A204.1 (cell line): ENCODE results near the gene ATP6V0C.
"Not testable (repeated sequence)": the region's sequence is repeated elsewhere in the genome, so short reads cannot be mapped to it uniquely, and the experiment has no call there.

ENCODE experiments used
- FAIRE-seq: peaks from 2 replicates; lab custom pipeline; 2012; peaks lifted over from hg19 to GRCh38; lab: Jason Lieb, UNC

Gene ATP6V0C

DNA sequence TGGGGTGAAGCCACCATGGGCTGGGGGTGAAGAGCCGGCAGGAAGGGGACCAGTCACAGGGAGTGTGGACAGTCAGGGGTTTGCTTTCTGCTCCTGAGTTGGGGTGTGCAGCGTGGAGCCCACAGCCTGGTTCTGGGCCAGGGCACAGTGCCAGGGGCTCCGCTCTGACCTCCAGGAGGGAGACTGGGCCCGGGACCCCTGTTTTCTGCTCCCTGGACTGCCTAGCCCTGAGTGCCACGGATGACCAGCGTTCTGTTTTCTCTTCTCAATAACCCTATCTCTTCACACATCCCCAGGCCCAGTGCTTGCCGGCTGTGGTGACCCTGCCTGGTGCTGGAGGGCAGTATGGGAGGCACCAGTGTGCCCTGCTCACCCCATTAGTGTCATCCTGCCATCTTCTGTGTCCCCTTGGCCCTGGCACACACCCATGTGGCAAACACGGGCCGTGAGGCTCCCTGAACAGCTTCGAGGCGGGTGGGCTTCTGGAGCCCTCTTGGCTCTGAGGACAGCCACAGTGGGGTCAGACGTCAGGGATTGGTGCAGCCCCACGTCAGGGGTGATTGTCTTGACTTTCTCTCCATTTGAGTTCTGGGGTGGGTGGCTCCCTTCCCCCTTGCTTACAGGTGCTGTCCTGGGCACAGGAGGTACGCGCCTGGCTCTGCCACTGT, 16.3 kb downstream of the ATP6V0C start:
- no peak for FAIRE-seq

- no peak for FAIRE-seq
These were observed 17.0 kb downstream of the ATP6V0C start for GRCh38 chr16:2530629-2531318.

GRCh38 chr16:2531371-2531695, 17.6 kb downstream of the ATP6V0C start, which contains the start of gene CEMP1:
TSS of gene CEMP1 (minus strand) at chr16:2531408. CDS start at chr16:2531073, 335 bp downstream.
- FAIRE-seq, result no peak

DNA sequence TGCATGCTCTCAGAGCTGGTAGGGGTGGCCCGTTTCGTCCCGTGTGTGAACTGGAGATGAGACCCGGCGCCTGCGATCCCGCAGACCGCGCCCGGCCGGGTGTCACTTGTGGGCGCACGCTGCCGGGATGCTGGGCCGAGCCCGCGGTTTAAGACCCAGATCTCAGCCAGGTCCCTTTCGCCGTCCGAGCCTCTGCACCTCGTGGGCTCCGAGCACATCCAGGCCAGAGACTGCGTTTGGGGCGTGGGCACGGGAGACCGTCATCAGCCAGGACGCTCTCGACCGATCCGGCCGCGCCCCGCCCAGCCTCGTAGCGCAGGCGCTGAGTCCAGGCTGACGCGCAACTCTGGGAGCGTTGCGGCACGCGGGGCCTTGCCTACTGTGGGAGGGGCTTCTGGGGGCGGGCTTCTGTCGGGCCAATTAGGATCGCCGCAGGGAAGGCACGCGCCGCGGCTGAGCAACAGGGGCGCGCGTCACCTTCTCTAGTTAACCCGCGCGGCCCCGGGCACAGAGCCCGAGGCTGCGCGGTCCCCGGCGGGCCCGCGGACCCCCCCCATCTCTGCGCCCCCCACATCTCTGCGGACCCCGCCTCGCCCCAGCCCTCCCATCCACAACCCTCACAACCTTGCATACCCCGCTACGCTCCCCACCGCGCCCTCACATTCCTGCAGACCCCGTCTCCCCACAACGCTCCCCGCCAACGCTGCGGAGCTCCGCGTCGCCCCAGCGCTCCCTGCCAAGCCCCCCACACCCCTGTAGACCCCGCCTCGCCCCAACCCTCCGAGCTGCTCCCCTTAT, 18.1 kb downstream of the ATP6V0C start:
- peak; percentile 90 for FAIRE-seq

GRCh38 chr16:2532494-2533141, 18.9 kb downstream of the ATP6V0C start:
- no peak for FAIRE-seq

DNA sequence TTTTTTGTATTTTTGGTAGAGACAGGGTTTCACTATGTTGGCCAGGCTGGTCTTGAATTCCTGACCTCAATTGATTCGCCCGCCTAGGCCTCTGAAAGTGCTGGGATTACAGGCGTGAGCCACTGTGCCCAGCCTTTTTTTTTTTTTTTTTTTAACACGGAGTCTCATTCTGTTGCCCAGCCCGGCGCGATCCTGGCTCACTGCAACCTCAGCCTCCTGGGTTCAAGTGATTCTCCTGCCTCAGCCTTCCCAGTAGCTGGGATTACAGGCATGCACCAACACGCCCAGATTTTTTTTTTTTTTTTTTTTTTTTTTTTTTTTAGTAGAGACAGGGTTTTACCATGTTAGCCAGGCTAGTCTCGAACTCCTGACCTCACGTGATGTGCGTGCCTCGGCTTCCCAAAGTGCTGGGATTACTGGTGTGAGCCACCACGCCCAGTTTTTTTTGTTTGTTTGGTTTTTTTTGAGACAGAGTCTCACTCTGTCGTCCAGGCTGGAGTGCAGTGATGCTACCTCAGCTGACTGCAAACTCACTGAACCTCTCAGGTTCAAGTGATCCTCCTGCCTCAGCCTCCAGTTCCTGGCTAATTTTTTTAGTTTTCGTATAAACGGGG, 19.5 kb downstream of the ATP6V0C start:
- FAIRE-seq, result not testable (repeated sequence)

GRCh38 chr16:2533912-2534311, 20.2 kb downstream of the ATP6V0C start:
- FAIRE-seq, result no peak

DNA sequence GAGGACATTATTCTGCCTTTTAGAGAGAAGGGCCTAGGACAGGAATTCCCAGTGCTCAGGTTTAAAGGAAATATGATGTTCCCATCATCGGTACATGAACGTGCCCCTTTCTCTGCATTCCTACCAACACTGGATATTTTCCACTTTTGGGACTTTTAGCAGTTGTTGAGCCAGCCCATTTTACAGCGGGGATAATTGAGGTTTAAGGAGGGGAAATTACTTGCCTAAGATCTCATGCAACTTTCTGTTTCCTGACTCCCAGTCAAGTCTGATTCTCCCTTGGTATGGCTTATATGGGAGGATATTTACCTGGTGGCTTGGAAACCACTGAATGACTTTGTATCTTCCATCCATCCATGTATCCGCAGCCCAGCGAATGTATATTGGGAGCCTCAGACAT, 20.6 kb downstream of the ATP6V0C start:
- not testable (repeated sequence) for FAIRE-seq

DNA sequence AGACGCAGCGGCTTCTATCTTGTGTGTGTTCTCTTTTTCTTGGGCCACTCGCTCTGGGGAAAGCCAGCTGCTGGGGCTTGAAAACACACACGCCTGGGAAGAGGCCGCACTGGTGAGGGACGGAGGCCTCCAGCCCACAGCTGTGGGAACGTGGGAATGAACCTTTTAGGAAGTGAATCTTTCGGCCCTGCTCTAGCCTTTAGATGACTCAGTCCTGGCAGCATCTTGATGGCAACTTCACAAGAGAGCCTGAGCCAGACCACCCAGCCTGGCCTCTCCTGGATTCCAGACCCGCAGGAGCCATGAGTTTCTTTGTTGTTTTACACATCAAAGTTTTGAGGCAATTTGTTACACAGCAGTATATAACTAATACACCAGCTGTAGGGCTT, 21.9 kb downstream of the ATP6V0C start:
- FAIRE-seq, result no peak

DNA sequence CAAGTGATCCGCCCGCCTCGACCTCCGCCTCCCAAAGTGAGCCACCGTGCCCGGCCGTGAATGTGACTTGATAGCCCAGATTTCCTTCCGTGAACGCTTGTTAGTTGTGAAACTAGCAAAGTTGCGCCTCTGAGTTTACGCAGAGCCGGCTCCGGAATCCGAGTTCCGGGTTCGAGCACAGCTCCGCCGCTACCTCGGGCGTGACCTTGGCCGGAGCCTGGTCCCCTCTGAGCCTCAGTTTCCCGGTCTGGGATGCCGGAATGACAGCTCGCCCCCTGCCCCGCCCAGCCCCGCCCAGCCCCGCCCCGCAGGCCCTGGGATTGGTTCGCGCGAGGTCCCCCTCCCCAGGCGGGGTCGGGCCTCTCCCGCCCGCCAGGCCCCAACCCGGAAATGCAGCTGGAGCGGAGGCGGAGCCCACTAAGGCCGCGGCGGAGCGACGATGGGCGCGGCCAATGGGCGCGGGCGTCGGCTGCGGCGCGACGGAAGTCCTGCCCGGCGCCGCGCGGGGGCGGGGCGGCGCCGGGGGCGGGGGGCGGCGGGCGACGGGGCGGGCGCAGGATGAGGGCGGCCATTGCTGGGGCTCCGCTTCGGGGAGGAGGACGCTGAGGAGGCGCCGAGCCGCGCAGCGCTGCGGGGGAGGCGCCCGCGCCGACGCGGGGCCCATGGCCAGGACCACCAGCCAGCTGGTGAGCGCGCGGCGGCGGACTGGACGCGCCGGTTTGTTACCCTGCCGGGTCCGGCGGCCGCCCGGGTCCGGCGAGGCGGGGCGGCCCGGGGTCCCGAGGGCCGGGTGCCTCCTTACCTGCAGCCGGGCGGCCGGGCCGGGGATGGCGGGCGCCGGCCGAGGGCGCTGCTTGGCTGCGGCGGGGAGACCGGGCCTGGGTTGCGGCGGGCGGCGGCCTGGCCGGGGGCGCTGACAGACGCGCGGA, 24.0 kb downstream of the ATP6V0C start, which contains the start of gene PDPK1:
TSS of gene PDPK1 (plus strand) at position 571 of the 929 bp plus-strand sequence. CDS start at position 663, 92 bp downstream.
- no peak for FAIRE-seq

- FAIRE-seq, result not testable (repeated sequence)
These were observed 25.6 kb downstream of the ATP6V0C start for GRCh38 chr16:2539192-2539844.

DNA sequence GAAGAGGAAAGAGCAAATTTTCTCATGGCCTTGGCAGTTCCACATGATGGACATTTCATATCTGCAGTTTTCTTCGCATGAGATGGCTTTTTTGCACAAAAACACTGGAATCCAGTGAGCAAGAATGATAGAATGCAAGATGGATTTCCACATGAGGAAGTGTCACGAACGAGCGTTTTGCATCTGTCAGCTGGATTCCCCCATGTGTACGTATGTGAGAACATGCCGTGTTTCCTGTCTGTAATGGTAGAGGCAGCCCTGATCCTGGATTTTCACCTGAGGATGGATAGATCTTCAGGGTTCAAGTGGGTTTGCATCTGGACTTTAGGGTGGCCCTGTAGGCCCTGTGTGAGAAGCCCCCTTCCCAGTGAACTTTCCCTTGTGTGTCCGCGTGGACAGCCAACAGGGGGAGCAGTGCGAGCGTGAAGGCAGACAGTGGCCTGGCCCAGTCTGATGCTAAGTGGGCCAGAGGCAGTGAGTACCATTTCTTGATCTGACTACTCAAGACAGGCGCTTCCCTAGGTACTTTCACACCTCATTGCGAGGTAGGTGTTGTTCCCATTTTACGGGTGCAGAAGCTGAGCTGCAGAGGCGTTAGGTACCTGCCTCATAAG, 26.2 kb downstream of the ATP6V0C start:
- not testable (repeated sequence) for FAIRE-seq

DNA sequence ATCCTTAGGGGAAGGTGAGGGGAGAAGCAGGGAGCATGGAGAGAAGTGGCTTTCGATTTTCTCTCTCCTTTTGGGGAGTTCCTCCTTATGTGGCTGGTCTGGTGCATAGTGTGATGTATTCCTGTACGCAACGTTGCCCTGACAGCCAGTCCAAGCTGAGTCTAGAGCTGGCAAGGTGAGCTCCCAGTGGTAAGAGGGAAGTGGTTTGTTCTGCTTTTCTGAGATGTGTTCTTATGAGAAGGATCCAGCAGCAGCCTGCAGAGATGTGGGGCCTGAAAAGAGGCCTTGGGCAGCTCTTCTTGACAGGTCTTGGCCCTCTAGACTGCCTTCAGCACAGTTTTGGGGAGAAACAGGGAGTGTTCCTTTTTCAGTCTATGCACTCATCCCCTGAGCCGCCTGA, 27.2 kb downstream of the ATP6V0C start:
- FAIRE-seq, result not testable (repeated sequence)

- FAIRE-seq, result not testable (repeated sequence)
These were observed 27.7 kb downstream of the ATP6V0C start for GRCh38 chr16:2541409-2541808.

DNA sequence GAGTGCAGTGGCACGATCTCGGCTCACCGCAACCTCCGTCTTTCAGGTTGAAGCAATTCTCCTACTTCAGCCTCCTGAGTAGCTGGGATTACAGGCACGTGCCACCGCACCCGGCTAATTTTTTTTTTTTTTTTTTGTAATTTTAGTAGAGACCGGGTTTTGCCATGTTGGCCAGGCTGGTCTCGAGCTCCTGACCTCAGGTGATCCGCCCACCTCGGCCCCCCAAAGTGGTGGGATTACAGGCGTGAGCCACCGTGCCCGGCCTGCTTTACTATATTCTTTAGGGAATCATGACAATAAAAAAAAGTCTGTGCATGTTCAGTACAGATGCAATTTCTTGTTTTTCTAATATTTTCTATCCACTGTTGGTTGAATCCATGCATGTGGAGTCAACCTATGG, 30.0 kb downstream of the ATP6V0C start:
- not testable (repeated sequence) for FAIRE-seq

- FAIRE-seq, result not testable (repeated sequence)
These were observed 36.6 kb downstream of the ATP6V0C start for GRCh38 chr16:2550283-2550878.

DNA sequence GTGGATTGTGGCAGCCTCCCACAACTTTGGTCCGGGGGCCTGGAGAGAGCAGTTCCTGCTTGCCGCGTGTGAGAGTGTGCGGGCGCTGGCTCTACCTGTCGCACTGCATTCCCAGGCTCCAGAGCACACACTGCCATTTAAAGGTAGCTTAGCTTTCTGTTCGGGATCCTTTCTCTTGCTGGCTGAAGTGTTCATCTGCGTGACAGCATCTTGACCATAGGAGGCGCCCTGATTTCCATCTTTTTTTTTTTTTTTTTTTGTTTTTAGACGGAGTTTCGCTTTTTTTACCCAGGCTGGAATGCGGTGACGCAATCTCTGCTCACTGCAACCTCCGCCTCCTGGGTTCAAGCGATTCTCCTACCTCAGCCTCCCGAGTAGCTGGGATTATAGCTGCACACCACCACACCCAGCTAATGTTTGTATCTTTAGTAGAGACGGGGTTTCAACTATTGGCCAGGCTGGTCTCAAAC, 37.7 kb downstream of the ATP6V0C start:
- FAIRE-seq, result not testable (repeated sequence)

DNA sequence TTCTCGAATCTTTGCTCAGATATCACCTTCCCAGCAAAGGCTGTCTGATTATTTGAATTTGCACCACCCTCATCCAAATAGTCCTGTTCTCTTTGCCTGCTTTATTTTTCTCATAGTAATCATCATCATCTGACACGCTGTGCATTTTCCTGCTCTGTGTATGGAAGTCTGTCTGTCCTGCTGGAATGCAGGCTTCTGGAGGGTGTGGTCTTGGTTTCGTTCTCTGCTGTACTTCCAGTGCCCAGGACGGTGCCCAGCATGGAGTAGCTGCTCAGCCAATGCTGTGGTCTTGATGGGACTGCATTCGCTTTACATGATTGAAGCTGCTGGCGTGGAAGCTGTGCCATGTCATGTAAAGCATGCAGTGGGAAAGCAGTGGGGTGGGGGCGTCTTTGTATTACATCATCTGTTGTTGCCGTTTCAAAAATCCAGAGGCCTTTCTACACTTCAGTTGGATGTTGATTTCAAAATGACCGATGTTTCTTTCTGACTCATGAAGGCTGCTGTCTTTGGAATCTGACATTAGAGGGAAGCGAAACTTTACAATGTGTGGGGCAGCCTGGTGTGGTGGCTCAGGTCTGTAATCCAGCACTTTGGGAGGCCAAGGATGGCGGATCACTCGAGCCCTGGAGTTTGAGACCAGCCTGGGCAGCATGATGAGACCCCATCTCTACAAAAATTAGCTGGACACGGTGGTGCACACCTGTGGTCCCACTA, 41.1 kb downstream of the ATP6V0C start:
- FAIRE-seq, result not testable (repeated sequence)

DNA sequence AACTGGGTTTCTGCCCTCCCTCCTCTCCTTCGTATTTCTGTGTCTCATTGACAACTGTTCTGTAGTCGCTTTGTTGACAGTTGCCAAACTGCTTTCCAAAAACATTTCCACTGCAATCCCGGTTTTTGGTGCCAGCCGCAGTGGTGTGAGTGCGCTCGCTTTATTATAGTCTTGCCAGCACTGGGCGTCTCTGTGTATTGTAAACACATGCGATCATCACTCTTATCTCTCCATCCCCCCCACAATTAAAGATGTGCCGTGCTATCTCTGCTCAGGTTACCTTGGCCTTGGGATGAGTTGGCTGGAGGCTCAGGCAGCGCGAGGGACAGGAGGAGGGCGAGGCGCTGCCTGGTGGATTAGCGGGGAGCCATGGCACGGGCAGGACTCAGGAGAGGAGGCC, 43.4 kb downstream of the ATP6V0C start:
- not testable (repeated sequence) for FAIRE-seq
